Activated CD4-positive, alpha-beta T cell treated with anti-CD3 and anti-CD28 coated beads for 48 hours (primary cell): Measurements from ENCODE around the gene DYNC1LI1.
"Not testable (repeated sequence)": the region's sequence is repeated elsewhere in the genome, so short reads cannot be mapped to it uniquely, and the experiment has no call there.

ENCODE experiments used
- DNase-seq: peaks from one replicate; pipeline ENCODE4 v3.0.0-alpha.2; 2020

Gene DYNC1LI1

GRCh38 chr3:32525720-32526119 is 44.9 kb downstream of the DYNC1LI1 start:
- no peak for DNase-seq

GRCh38 chr3:32522682-32523081 is 48.0 kb downstream of the DYNC1LI1 start:
- no peak for DNase-seq

- DNase-seq, result not testable (repeated sequence)
Observed at GRCh38 chr3:32518921-32519320, 51.7 kb downstream of the DYNC1LI1 start.

DNA sequence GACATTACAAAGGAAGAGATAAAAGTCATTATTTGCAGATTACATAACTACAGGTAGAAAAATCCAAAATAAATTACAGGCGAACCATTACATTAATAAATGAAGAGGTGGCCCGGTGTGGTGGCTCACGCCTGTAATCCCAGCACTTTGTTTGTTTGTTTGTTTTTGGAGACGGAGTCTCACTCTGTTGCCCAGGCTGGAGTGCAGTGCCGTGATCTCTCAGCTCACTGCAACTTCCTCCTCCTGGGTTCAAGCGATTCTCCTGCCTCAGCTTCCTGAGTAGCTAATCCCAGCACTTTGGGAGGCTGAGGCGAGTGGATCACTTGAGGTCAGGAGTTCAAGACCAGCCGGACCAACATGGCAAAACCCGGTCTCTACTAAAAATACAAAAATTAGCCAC is 53.9 kb downstream of the DYNC1LI1 start:
- DNase-seq, result not testable (repeated sequence)

GRCh38 chr3:32511005-32511404 is 59.7 kb downstream of the DYNC1LI1 start:
- DNase-seq, result no peak

- peak; percentile 74 for DNase-seq
Observed at GRCh38 chr3:32510075-32510724, 60.5 kb downstream of the DYNC1LI1 start.

DNA sequence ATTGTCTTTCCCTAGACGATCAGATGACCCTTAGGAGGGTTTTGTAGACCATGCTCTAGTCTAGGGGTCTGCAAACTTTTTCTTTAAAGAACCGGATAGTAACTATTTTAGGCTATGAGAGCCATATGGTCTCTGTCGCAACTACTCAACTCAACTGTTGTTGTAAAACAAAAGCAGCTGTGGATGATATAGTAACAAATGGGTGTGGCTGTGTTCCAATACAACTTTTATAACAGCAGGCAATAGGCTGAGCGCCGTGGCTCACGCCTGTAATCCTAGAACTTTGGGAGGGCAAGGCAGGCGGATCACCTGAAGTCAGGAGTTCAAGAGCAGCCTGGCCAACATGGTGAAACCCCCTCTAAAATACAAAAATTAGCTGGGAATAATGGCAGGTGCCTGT is 61.9 kb downstream of the DYNC1LI1 start:
- no peak for DNase-seq

- DNase-seq, result no peak
Observed at GRCh38 chr3:32506466-32506865, 64.2 kb downstream of the DYNC1LI1 start.

GRCh38 chr3:32502946-32503286 is 67.7 kb downstream of the DYNC1LI1 start:
- no peak for DNase-seq

DNA sequence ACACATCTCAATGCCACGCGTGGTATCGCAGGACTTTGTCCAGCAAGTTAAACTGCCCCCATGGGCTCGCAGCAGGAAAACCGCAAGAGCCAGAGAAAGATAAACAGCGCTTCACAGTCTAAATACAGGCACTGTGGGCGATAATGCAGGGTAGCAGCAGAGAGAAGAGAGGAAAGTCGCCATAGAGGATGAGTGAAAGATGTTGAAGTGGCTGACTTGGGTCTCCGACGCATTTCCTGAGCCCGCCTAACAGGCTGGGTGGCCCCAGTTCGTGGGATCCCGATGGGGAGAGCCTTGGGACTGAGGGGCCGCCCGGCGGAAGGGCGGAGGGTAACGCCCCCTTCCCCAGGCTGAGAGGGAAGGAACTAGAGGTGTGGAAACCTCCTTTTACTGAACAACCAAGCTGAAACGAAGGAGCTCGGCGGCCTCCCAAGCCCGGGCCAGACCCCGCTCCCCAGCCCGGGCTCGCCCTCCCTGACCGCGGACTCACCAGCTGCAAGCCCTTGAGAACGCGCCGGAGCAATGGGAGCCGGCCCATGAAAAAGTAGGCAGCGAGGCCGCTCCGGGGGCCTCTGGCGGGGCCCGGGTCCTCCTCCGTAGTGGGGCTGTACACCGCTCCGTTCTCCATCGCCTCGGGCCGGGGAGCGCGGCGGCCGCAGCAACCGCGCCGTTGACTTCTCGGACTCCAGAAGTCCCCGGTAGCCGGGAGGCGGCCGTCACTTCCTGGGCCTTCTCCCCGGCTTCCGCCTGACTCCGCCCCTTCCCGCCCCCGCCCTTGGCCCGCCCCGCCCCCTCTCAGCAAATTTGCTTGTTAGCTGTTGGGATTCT is 68.3 kb downstream of the DYNC1LI1 start, which contains the start of gene CMTM6:
Gene CMTM6 (minus strand): TSS at position 735 of the 828 bp plus-strand sequence. CDS start 107 bp downstream, at position 628.
- DNase-seq, result peak; percentile 82

DNA sequence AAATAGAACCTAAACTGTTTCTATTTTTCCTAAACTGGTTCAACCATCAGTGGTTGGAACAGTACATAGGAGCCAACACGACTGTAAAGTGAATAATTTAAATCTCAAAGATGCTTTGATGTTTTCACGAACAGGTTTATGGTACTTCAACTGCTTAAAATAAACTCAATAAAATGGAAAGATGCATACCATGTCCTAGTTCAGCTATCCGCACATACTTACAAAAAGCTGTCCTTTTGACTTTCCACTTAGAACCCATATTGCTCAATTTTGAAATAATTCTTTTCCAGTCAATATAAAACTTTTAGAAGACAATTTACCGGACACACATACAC is 68.9 kb downstream of the DYNC1LI1 start:
- no peak for DNase-seq

DNA sequence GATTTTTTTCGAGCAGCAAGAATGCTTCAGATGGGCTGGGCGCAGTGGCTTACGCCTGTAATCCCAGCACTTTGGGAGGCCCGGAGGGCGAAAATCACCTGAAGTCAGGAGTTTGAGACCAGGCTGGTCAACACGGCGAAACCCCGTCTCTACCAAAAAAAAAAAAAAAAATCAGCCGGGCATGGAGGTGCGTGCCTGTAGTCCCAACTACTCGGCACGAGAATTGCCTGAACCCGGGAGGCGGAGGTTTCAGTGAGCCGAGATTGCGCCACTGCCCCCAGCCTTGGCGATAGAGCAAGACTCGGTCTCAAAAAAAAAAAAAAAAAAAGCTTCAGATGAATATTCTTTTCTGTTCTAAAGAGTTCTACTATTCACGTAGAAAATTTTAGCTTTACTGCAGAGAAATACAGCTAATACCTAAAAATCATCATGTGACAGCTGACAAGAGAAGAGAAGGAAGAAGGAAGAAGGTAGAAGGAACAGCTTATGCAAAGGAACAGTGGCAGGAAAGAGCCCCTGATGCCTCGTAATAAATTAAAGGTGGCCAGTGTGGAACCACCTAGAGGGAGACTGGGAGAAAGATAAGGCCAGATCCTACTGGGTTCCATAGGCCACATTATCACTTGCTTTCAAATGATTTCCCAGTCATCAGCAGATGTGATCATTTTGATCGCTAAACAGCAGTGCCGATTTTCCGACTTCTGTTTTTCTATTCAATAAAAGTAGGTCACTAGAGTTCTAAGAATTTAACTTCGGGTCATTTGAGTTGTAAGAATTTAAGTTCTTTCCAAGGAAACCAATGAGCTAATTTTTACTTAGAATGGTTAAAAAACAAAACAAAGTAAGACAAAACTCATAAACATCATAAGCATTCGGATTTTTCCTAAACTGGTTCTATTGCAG is 69.5 kb downstream of the DYNC1LI1 start:
- DNase-seq, result no peak

- no peak for DNase-seq
Observed at GRCh38 chr3:32500231-32500630, 70.4 kb downstream of the DYNC1LI1 start.

- no peak for DNase-seq
Observed at GRCh38 chr3:32499585-32499984, 71.1 kb downstream of the DYNC1LI1 start.

- no peak for DNase-seq
Observed at GRCh38 chr3:32498992-32499391, 71.7 kb downstream of the DYNC1LI1 start.

DNA sequence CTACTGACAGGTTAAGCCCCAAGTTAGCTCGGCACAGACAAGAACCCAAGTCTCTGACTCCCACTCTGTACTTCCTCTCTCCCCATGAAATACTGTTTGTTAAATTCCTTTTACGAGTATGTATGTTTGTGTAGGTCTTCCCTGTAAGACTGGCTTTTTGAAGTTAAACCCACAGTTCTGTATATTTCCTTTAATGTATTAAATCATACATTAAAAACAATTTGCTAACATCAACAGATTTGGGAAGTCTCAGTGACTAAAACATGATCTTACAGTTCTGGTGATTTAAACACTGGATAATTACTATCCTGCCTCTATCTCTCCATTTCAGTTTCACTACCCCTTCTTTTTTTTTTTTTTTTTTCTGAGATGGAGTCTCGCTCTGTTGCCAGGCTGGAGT is 72.4 kb downstream of the DYNC1LI1 start:
- DNase-seq, result no peak

DNA sequence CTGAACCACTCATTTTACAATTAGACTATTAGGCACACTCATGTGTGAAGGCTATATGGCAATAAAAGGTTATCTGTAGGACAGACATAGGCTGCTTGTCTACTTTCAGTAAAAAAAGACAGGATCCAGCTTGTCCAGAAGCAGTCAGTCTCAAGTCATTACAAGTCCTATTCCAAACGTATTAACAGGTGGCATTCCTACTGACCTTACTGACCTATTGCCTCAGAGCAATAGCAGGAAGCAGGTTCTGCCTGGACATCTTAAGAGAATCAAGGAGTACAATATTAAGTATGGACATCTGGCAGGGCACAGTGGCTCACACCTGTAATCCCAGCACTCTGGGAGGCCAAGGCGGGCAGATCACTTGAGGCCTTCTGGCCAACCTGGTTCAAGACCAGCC is 75.0 kb downstream of the DYNC1LI1 start:
- DNase-seq, result no peak

DNA sequence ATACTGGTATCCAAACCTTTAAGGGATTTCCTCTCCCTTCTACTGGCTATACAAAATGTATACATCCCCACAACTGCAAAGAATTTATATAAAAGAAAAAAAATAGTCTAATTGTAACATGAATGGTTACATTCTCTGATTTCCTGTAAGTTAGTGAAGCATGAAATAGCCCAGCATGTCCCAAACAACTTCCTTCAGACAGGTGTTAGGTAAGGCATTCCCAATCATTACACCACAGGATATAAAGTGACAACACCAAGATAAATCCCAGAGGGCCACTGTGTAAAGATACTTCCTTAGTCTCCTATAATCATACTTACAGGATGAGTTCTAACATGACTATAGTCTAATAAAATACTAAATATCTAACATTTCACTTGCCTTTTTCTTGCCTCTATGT is 75.6 kb downstream of the DYNC1LI1 start:
- DNase-seq, result no peak

DNA sequence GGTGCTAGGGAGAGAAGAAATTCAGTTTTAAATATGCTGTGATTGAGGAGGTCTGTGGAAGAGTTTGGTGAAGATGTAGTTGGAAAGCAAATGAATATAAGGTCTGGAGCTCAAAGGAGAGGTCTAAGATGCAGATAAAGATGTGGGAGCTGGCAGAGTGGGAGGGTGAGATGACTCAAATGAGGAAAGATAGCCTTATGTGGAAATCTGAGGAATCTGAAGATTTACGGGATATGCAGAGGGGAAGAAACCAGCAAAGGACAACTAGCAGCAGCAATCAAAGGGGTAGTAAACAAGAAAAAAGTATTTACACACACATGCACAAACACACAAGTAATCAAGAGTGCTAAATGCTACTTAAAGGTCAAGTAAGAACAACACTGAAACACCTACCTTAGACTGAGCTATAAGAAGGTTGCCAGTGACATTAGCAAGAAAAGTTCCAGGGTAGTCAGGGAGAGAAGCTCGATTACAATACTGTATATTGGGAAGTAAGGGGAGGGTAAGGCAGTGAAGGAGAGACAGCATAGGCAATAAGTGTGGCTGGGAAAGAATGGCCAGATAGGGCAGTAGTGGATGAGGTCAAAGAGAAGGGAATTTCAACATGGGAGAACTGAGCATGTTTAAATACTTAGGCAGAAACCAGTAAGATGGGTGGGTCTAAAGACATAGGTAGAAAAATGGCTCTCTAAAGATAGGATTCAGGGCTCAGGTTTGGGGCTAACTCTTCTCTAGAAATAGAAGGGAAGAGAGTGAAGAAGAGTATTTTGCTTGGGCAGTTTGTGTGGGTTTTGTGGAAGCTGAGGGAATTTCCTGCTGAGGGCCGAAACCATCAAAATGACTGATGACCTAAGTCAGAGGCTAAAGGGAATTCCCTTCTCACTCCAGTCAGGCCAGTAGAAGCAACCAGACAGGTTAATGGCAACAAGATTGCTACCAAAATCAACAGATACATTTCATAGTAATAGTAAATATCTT is 76.9 kb downstream of the DYNC1LI1 start:
- no peak for DNase-seq

DNA sequence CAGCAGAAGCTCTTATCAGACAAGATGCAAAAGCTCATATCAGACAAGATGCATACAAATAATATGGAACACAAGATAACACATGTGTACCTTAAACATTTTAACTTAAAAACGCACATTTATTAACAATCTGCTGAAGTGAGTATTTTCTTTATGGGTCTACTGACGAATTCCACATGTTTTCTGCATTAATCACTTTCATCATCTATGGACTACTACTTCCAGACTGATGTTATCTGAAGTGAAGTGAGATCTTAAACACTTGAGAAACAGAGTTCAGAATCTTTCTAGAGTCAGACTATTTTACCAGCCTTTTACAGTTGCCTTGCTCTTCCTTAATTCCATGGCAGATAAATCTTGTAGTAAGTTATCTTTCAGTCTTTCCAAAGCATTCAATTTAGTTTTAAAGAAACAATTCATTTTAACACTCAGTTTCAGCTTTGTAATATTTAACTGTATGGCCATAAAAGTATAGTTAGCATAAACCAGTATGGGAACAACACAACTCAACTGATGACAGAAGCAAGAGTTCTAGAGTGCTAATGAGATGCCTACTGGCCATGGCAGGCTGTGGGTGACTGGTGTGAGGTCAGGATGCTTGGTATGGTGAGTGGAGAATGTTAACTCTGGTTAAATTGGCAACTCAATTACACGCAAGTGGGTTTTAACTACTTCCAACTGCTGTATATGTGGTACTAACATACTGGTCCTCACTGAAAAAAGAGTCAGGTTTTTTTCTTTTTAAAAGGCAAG is 77.8 kb downstream of the DYNC1LI1 start:
- no peak for DNase-seq

- no peak for DNase-seq
Observed at GRCh38 chr3:32488474-32489008, 82.1 kb downstream of the DYNC1LI1 start.
